ENCODE results near the gene PLP2.
A peak's percentile ranks its signal among the peaks of the same experiment; 100 is the strongest.

- TF ChIP-seq, protein P1, sequence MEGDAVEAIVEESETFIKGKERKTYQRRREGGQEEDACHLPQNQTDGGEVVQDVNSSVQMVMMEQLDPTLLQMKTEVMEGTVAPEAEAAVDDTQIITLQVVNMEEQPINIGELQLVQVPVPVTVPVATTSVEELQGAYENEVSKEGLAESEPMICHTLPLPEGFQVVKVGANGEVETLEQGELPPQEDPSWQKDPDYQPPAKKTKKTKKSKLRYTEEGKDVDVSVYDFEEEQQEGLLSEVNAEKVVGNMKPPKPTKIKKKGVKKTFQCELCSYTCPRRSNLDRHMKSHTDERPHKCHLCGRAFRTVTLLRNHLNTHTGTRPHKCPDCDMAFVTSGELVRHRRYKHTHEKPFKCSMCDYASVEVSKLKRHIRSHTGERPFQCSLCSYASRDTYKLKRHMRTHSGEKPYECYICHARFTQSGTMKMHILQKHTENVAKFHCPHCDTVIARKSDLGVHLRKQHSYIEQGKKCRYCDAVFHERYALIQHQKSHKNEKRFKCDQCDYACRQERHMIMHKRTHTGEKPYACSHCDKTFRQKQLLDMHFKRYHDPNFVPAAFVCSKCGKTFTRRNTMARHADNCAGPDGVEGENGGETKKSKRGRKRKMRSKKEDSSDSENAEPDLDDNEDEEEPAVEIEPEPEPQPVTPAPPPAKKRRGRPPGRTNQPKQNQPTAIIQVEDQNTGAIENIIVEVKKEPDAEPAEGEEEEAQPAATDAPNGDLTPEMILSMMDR (IDR thresholded peaks at IDR 0.05 in 8 of 11, conservative IDR thresholded peaks at IDR 0.05 in 3 of 11) = peak; percentile 70 to 93 (median 85)
- peak; percentile 85 to 89 (median 88) for TF ChIP-seq POLR2AphosphoS5 (IDR thresholded peaks at IDR 0.05)
Observed at GRCh38 chrX:49155900-49156837, 15.5 kb upstream of the PLP2 start.

Data from spleen (tissue), 7 donors.